Chondrocyte (in vitro differentiated cells): ENCODE data around the gene PFN1. TPM values are rescaled to one million over a fixed set of nuclear protein-coding genes. Genes with fewer than 3 reads are reported as not detected.
A peak's percentile ranks its signal among the peaks of the same experiment; 100 is the strongest.

Source experiments
- DNase-seq: peaks from one replicate; pipeline ENCODE4 v3.0.0; 2021; ENCODE audit warnings: mixed read lengths, low spot score
- H3K27ac Mint-ChIP-seq: one replicate; pipeline ENCODE4 v1.8.0; 2021; ENCODE audit warnings: mild to moderate bottlenecking, moderate library complexity, mixed read lengths; ENCODE audit not compliant: unreplicated experiment
- H3K27me3 Mint-ChIP-seq: 2 replicates; pipeline ENCODE4 v1.8.0; 2021; ENCODE audit warnings: low read depth, mixed read lengths
- H3K36me3 Mint-ChIP-seq: 2 replicates; pipeline ENCODE4 v1.8.0; 2021; ENCODE audit warnings: low read depth, mixed read lengths
- H3K4me1 Mint-ChIP-seq: 2 replicates; pipeline ENCODE4 v1.8.0; 2021; ENCODE audit warnings: low read depth, mild to moderate bottlenecking, mixed read lengths
- H3K4me3 Mint-ChIP-seq: one replicate; pipeline ENCODE4 v1.8.0; 2021; ENCODE audit warnings: mild to moderate bottlenecking, moderate library complexity, mixed read lengths; ENCODE audit not compliant: unreplicated experiment
- H3K9me3 Mint-ChIP-seq: 2 replicates; pipeline ENCODE4 v1.8.0; 2021; ENCODE audit warnings: low read depth, mixed read lengths
- total RNA-seq: library from RNA; stranded (reverse); gene quantifications from 3 replicates; pipeline ENCODE4 v1.2.1, GENCODE V29; 2021
- TF ChIP-seq, protein P1 (sequence below): fragments of 200-600 bp; sonication (generic); IDR thresholded peaks from 2 replicates; pipeline ENCODE4 v1.5.0; 2021; ENCODE audit warnings: antibody characterized with exemption, mild to moderate bottlenecking, moderate library complexity

The PFN1 gene
- total RNA-seq, 1 donor from 2014 or later: 766 TPM

DNA sequence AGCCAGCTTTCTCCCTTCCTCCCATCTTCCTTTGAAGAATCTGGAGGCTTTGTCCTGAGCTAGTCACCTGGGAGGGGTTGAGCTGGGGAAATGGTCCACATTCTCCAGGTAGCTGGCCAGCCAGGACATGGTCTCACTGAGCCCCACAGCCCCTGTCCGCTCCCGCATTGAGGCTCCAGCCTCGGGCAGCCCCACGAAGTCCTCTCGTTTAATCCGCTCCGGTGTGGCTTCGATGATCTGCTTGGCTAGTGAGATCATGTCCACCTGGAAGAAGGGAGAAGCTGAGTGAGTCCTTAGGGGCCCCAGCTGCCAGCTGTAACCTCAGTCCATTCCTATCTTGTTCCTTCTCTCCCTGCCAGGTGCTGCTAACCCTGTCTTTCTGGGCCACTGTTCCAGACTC lies 21.9 kb upstream of the PFN1 start:
- Mint-ChIP-seq H3K4me1 (peaks cover 50% of the 10 kb centered on the region), H3K9me3 (no peaks in the 10 kb centered on the region), H3K27ac (no peak overlapping the region), H3K36me3 (peaks cover 30% of the 10 kb centered on the region), H3K27me3 (no peaks in the 10 kb centered on the region), H3K4me3 (no peak overlapping the region)
- DNase-seq: no peak
- TF ChIP-seq, protein P1, sequence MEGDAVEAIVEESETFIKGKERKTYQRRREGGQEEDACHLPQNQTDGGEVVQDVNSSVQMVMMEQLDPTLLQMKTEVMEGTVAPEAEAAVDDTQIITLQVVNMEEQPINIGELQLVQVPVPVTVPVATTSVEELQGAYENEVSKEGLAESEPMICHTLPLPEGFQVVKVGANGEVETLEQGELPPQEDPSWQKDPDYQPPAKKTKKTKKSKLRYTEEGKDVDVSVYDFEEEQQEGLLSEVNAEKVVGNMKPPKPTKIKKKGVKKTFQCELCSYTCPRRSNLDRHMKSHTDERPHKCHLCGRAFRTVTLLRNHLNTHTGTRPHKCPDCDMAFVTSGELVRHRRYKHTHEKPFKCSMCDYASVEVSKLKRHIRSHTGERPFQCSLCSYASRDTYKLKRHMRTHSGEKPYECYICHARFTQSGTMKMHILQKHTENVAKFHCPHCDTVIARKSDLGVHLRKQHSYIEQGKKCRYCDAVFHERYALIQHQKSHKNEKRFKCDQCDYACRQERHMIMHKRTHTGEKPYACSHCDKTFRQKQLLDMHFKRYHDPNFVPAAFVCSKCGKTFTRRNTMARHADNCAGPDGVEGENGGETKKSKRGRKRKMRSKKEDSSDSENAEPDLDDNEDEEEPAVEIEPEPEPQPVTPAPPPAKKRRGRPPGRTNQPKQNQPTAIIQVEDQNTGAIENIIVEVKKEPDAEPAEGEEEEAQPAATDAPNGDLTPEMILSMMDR: no peak

DNA sequence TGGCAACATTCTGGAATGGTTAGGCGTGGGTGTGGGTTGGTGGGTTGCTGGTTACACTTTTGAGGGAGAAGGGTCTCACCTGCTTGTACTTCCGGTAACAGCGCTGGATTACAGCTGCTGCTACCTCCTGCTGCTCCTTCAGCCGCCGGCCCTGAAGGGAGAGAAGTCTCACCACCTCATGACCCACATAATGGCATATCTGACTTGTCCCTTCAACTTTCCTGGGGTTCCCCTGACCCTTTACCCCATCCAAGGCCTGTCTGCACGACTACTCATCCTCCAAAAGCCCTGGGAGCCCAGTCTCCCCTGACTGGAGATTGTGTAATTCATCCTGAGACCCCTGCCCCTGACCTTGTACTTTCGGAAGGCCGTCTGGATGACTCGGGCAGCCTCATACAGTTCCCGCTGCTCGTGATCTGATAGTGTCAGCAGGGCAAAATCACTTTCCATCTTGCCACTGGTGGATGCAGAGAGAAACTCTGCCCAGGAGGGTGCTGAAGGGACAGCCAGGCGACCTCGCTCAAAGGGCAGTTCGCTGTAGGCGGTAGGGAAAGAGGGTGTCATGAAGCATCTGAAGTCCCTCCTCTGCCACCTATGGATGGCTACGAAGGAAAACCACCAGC lies 21.3 kb upstream of the PFN1 start:
- TF ChIP-seq, protein P1: no peak
- Mint-ChIP-seq H3K4me3 (no peak overlapping the region), H3K27ac (no peak overlapping the region), H3K36me3 (peaks cover 30% of the 10 kb centered on the region), H3K9me3 (no peaks in the 10 kb centered on the region), H3K4me1 (peaks cover 52% of the 10 kb centered on the region), H3K27me3 (no peaks in the 10 kb centered on the region)
- no peak for DNase-seq

DNA sequence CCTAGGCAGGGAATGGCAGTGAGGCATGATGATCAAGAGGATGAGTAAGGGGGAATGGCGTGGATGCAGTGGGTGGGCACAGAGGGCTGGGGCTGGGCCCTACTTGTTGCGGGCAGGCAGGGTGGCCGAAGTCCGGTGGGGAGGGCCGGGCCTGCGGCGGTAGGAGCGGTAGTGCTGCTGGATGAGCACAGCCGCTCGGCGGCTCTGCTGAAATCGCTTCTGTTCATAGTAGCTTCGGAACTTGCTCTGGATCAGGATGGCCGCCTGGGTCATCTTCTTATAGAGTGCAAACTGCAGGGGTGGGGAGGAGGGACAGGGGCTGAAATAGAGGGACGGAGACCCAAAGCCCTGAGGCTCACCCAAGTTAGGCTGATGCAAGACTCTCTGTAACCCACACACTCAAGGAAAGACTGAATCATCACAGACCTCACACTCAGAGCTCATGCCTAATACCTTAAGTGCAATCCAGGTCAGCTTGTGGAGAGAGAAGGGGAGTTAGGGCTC lies 20.8 kb upstream of the PFN1 start:
- no peaks in the 10 kb centered on the region for H3K27me3 Mint-ChIP-seq
- no peak overlapping the region for H3K4me3 Mint-ChIP-seq
- peaks cover 48% of the 10 kb centered on the region for H3K4me1 Mint-ChIP-seq
- no peak overlapping the region for H3K27ac Mint-ChIP-seq
- H3K9me3 Mint-ChIP-seq: no peaks in the 10 kb centered on the region
- peaks cover 30% of the 10 kb centered on the region for H3K36me3 Mint-ChIP-seq
- TF ChIP-seq, protein P1: no peak
- DNase-seq: no peak

DNA sequence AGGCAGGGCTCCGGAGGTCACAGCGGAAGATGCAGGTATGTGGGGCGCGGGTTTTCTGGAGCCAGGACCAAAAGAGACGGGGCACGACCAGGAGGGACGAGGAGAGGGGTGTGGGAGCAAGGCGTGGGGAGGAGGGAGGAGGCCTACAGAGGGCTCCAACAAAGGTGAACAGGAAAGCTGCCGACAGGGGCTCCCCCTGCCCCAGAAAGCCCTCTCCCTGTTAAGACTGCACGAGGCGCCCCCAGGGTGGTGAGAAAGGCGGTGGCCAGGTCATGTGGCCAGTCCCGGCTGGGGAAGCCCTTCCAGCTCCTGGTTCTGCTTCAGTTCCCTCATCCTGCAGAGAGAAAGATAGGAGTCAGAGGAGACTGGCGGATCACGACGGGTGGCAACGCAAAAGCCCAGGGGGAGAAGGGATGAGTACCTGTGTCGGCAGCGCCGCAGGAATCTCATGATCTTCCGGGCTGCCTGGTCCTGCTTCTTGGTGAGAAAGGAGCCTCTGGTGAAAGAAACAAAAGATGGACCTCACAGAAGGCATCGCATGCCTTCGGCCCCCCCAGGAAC lies 20.2 kb upstream of the PFN1 start:
- peaks cover 27% of the 10 kb centered on the region for H3K36me3 Mint-ChIP-seq
- no peak overlapping the region for H3K27ac Mint-ChIP-seq
- no peak overlapping the region for H3K4me3 Mint-ChIP-seq
- H3K9me3 Mint-ChIP-seq: no peaks in the 10 kb centered on the region
- H3K4me1 Mint-ChIP-seq: peaks cover 43% of the 10 kb centered on the region
- TF ChIP-seq, protein P1: no peak
- no peaks in the 10 kb centered on the region for H3K27me3 Mint-ChIP-seq
- DNase-seq: no peak

DNA sequence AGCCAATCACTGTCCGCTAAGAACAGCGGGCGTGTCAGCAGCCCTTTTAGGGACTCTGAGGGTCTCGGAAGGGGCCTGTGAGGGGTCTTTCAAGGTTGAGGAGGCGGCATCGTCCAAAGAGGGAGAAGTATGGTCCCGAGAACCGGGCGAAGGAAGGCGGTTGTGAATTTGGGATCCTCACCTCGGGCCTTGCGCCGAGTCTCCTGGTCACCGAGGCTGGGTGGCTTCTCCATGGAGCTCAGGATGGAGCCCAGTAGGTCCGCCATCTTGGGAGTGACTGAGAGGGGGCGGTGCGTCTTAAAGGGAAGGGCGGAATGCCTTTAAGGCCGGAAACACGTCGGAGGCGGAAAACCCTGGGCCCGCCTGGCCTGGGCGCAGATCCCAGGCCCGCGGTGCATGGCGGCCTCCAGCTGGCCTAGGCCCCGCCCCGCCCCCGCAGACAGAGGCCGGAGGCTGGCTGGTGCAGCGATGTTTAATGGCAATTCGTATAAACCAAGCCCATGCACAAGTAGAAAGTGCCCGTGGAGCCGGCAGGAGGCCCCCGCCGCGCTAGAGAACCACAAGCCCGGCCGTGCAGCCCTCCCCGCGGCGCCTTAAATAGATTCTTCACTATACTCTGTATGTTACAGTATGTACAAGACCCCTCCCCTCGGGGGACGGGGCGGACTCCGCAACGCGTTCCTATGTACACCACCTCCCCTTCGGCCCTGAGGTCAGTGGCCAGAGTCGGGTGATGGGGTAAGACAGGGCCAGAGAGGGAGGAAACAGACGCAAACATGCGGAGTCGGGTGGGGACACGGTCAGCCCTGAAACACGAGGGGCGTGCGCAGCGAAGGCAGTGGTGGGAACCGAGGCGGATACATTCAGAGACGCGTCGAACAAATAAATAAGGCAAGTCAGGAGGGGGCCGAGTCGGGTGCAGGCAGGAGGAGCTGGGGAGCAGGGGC lies 19.5 kb upstream of the PFN1 start, which contains the start of gene SPAG7:
Gene SPAG7, minus strand, starts transcription at position 279 of the 947 bp plus-strand sequence. Its CDS starts 13 bp downstream, at position 266.
- Mint-ChIP-seq H3K4me1 (peaks cover 43% of the 10 kb centered on the region), H3K4me3 (no peak within 1 kb of the TSS), H3K27me3 (no peaks in the 10 kb centered on the region), H3K27ac (no peak within 1 kb of the TSS), H3K36me3 (peaks cover 25% of the 10 kb centered on the region), H3K9me3 (no peaks in the 10 kb centered on the region)
- TF ChIP-seq, protein P1: peak; percentile 49
- peak; percentile 97 for DNase-seq
